Hematopoietic multipotent progenitor cell treated with erythropoietin and hydrocortisone succinate and interleukin-3 and kit ligand, for 17 days (in vitro differentiated cells): Measurements from ENCODE around the gene SMOC1.

Experiments
- DNase-seq: peaks from one replicate; pipeline ENCODE4 v3.0.0-alpha.2; 2015; ENCODE audit warnings: low spot score

The SMOC1 gene

DNA sequence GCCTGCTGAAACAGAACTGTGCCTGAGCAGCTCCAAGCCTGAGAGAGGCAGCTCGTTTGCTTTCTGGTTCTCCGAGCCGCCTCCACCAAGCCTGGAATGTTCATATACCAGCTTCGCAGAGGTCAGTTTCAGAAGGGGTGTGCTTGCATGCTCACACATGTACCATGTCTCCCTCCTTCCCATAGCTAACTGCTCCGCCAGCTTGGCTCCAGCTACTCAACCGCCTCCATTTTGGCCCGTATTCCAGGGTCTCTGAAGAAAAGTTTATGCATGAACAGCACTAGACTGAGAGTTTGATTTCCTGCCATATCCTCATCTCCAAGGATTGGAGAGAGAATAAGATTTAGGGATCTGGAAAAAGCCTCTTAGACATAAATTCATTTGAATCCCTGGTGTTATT is 103.7 kb downstream of the SMOC1 start:
- no peak for DNase-seq

DNA sequence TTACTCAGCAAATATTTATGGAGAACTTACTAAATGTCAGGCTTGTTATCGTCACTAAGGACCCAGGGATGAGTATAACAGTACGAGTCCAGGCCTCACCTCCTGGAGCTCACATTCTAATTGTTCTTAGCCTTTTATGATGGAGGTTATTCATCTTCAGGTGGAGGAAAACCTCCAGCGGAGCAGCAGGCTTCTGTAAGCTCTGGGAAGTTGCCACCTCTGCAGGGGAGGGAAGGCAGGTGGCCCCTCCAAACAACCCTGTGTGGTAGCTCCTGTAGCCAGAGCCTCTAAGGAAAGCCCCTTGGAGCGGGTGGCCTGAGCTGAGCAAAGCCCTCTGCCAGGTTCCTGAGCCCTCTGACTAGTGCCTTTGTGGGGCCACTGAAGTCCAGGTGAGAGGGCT is 104.1 kb downstream of the SMOC1 start:
- DNase-seq: no peak

GRCh38 chr14:69985463-69985862 is 106.2 kb downstream of the SMOC1 start:
- no peak for DNase-seq

DNA sequence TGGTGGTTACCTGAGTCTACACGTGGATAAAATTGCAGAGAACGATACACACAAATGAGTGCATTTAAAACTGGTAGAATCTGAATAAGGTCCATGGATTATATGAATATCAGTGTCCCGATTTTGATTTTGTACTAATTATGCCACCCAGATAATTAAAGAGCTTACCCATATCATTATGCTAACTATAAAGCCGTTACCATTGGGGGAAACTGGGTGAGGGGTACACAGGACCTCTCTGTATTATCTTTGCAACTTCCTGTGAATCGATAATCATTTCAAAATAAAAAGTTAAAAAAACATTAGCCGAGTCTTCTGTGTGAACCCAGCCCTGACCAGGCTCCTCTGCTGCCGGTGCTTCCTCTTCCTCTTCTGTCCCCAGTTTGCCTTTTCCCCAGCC is 107.1 kb downstream of the SMOC1 start:
- DNase-seq: no peak

DNA sequence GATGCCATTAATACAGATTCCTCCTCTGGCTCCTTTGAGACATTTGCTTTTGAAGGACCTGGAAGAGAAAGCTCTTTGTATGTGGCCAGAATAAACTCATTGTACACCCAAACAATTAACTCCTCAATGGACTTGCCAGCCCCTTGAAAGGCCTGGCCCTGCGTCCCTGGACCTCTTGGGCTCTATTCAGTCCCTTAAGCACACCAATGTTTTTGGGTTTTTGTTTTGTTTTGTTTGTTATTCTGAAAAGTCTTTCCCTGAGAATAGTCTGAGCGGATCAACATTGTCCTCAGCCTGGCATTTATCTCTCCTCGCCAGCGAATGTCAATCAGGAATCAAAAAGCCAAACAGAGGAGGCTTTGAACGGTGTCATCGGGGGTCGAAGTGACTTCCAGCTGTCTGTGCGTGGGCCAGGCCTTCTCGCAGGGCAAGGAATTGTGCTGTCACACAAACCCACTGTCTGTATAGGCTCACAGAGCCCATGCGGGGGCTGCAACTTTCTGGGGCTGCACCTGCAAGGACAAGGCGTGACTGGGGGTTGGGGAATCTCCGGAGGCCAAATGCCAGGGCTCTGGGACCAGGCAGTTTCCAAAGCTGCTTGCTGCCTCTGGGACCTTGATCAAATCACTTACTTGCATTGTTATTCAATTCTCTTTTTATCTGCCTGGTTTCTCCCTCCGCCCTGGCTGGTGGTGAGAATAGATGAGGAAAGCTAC is 108.3 kb downstream of the SMOC1 start:
- DNase-seq: no peak

DNA sequence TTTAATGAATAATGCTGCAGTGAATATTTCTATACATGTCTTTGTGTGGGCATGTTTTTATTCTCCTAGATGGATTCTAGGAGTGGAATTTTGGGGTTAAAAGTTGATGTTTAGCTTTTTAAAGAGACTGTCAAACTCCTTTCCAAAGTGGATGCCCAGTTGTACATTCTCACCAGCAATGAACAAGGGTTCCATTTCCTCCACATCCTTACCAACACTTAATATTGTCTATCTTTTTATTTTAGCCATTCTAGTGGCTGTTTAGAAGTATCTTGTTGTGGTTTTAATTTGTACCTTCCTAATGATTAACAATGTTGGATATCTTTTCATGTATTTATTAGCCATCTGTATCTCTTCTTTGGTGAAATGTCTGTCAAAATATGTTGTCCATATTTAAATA is 109.8 kb downstream of the SMOC1 start:
- DNase-seq: no peak

- DNase-seq: no peak
These were observed 110.4 kb downstream of the SMOC1 start for GRCh38 chr14:69989622-69990021.

- no peak for DNase-seq
These were observed 111.1 kb downstream of the SMOC1 start for GRCh38 chr14:69990323-69990722.

DNA sequence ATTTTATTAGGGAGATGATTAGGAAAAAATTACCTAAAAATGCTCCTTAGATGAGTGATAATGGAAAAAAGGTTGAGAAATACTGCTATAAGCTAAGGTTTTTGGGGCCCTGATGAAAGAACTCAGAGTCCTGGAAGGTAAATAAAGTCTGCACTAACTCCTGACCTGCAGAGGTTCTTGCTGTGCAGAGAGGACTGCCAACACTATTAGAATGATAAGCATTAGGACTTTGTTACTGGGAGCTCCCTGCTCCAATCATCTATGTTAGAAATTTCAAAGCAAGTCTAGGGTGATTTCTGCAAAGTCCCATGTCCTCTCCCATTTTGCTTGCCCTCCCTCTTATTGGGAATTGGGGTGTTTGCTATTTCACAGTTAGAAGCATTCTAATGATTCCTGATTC is 112.2 kb downstream of the SMOC1 start:
- no peak for DNase-seq

DNA sequence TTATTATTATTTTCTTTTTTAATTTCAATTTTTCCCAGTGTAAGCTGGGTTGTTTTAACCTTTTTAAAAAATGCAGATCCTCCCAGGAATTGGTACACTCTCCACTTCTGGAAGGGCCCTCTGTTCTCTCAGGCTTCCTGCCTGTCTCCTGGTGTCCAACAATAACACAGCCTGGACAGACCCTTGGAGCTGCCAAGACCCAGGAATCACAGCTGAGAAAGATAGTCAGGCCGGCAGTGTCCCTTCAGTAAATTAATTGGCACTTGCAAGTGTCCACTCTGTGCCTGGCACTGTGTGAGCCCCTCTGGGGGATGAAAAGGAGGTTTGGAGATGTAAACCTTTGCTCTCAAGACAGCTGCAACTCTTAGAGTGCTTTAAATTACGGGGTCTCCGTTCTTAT is 113.3 kb downstream of the SMOC1 start:
- DNase-seq: no peak

DNA sequence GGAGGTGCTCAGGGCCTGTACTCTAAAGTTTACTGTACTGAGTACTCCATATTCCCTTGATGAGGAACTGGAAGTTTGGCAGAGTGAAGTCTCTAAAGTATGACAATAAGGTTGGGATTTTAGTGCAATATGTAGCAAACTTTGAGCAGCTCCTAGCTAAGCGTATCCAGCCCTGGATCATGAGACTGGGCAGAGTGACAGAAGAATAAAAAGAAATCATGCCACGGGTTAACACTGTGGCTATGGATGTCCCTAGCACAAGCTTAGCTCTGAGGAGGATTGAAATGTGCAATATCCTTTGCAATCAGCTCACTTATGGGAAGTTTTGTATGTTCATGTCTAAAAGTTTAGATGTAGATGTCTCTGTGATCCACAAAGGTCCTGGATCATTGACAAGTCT is 114.1 kb downstream of the SMOC1 start:
- no peak for DNase-seq

DNA sequence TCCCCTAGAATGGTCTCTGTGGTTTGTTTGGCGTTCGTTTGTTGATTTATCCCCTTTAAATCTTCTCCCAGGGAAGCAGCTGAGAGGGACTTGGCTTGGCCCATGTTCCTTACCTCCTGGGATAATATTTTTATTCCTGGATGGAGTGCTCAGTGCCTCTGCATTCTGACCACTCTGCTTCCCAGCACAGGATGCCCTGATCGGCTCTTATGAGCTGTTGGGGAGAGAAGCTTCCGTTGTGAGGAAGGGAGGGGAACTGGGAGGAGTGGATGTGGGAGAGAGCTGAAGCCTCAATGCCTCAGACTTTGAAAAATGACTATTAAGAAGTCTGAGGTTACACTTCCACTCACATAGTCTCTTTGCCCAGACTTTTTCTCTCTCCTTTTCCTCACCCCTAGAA is 114.8 kb downstream of the SMOC1 start:
- DNase-seq: no peak

GRCh38 chr14:69996216-69996615 is 117.0 kb downstream of the SMOC1 start:
- no peak for DNase-seq

DNA sequence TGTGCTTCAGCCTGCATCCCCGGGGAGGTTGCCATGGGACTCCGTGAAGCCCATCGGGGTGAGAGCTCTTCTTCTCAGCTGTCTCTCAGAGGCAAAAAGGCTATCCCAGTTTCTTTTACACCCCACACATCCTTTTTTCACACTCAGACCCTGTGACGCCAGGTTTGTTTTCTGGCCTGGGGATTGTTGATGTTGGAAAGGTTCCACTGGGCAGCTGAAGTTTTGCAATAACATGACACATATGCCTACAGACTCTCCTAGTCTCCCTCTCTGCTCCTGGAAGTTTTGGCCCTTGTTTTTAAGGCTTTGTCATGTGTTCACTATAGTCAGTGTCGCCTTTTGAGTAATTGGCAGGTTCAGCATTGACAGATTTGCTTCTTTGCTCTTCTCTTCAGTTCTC is 118.6 kb downstream of the SMOC1 start:
- DNase-seq: no peak

DNA sequence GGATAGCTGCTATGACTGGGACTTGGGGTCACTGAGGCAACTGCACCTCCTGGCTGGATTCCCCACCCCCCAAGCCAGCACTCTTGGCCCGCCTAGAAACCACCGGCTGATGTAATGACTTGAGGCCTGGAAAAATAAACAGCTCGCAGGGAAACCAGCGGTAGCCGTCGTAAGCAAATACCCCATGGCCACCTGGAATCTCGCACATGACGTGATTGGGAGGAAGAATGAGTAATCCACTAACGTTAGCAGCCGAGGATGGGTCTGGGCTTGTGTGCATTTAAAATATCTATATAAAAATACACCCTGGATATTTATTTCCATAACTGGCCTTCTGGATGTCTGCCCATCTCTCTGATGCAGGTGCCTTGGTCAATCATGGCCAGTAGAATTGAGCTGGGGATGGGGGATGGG is 120.1 kb downstream of the SMOC1 start:
- no peak for DNase-seq

- no peak for DNase-seq
These were observed 121.4 kb downstream of the SMOC1 start for GRCh38 chr14:70000601-70001000.

GRCh38 chr14:70002589-70003346 is 123.6 kb downstream of the SMOC1 start:
- no peak for DNase-seq

DNA sequence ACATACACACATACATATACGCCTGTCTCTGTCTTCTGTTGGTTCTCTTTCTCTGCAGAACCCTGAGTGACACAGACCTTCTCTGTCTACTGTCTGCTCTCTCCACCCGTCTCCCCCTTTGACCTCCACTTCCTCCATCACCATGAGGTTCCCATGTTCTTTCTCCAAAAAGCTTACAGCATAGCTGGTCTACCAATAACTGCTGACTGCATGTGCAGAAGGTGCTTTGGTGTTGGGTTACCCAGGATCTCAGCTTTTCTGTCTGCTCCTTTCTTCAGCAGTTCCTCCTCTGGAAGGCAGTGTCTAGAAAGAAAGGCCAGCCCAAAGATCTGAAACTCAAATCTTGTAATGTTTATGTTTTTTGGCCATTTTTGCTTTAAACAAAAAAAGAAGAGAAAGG is 125.6 kb downstream of the SMOC1 start:
- DNase-seq: no peak

DNA sequence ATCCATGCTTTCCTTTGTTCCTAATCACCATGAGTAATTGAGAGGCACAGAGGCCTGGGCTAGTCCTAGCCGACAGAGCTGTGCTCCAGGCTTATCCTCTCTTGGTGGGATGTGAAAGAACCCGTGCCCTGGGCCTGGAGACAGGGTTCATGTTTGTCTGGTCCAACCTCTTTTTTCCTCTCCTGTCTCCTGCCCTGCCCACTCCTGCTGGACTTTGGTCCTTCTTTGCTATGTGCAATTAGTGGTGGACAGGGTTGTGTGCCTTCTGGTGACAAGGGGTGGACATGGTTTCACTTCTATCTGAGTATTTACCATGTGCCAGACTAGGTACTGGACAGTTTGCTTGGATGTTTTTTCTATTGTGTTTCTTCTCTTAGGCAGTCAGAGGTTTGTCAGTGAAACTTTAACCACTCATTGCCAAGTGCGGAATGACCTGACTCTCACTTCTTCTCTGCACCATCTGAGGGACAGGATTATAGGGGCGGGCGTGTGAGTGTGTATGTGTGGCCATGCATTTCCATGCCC is 126.1 kb downstream of the SMOC1 start:
- no peak for DNase-seq

GRCh38 chr14:70006699-70007098 is 127.5 kb downstream of the SMOC1 start:
- DNase-seq: no peak

GRCh38 chr14:70008284-70009262 is 129.4 kb downstream of the SMOC1 start:
- no peak for DNase-seq

GRCh38 chr14:70009961-70010360 is 130.7 kb downstream of the SMOC1 start:
- DNase-seq: no peak
